ENCODE results near the gene ANO6.

DNA sequence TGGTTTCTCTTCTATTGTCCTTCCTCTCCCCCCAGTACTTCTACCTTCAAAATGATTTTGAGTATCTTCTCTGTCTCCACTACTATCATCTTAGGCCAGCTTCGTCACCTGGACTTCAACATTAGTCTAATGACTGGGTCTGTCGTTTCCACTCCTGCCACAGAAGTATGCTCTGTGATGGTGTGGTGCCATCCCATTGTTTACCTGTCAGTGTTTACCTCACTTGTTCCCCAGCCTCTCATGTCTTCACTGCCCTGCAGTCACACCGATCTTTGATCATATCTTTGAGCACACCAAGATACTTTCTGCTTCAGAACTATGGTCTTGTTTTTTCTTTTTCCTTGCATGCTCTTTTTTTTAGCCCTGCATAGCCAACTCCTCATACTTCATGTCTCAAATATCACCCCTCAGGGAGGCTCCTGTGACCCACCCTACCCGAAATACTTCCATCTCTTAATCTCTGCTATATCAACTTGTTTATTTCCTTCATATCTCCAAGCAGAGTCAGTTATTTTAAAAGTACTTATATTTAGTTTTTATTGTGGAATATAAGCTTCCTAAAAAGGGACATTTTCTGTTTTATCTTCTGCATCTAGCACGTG, 60.4 kb downstream of the ANO6 start:
- TF ChIP-seq, protein P1, sequence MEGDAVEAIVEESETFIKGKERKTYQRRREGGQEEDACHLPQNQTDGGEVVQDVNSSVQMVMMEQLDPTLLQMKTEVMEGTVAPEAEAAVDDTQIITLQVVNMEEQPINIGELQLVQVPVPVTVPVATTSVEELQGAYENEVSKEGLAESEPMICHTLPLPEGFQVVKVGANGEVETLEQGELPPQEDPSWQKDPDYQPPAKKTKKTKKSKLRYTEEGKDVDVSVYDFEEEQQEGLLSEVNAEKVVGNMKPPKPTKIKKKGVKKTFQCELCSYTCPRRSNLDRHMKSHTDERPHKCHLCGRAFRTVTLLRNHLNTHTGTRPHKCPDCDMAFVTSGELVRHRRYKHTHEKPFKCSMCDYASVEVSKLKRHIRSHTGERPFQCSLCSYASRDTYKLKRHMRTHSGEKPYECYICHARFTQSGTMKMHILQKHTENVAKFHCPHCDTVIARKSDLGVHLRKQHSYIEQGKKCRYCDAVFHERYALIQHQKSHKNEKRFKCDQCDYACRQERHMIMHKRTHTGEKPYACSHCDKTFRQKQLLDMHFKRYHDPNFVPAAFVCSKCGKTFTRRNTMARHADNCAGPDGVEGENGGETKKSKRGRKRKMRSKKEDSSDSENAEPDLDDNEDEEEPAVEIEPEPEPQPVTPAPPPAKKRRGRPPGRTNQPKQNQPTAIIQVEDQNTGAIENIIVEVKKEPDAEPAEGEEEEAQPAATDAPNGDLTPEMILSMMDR (IDR thresholded peaks at IDR 0.05; ENCODE audit: low read depth, low read length, missing input control): no peak
- TF ChIP-seq SP1 (IDR thresholded peaks at IDR 0.05): no peak
- TF ChIP-seq, protein P2, sequence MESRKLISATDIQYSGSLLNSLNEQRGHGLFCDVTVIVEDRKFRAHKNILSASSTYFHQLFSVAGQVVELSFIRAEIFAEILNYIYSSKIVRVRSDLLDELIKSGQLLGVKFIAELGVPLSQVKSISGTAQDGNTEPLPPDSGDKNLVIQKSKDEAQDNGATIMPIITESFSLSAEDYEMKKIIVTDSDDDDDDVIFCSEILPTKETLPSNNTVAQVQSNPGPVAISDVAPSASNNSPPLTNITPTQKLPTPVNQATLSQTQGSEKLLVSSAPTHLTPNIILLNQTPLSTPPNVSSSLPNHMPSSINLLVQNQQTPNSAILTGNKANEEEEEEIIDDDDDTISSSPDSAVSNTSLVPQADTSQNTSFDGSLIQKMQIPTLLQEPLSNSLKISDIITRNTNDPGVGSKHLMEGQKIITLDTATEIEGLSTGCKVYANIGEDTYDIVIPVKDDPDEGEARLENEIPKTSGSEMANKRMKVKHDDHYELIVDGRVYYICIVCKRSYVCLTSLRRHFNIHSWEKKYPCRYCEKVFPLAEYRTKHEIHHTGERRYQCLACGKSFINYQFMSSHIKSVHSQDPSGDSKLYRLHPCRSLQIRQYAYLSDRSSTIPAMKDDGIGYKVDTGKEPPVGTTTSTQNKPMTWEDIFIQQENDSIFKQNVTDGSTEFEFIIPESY (IDR thresholded peaks at IDR 0.05): no peak
- TF ChIP-seq, protein P3, sequence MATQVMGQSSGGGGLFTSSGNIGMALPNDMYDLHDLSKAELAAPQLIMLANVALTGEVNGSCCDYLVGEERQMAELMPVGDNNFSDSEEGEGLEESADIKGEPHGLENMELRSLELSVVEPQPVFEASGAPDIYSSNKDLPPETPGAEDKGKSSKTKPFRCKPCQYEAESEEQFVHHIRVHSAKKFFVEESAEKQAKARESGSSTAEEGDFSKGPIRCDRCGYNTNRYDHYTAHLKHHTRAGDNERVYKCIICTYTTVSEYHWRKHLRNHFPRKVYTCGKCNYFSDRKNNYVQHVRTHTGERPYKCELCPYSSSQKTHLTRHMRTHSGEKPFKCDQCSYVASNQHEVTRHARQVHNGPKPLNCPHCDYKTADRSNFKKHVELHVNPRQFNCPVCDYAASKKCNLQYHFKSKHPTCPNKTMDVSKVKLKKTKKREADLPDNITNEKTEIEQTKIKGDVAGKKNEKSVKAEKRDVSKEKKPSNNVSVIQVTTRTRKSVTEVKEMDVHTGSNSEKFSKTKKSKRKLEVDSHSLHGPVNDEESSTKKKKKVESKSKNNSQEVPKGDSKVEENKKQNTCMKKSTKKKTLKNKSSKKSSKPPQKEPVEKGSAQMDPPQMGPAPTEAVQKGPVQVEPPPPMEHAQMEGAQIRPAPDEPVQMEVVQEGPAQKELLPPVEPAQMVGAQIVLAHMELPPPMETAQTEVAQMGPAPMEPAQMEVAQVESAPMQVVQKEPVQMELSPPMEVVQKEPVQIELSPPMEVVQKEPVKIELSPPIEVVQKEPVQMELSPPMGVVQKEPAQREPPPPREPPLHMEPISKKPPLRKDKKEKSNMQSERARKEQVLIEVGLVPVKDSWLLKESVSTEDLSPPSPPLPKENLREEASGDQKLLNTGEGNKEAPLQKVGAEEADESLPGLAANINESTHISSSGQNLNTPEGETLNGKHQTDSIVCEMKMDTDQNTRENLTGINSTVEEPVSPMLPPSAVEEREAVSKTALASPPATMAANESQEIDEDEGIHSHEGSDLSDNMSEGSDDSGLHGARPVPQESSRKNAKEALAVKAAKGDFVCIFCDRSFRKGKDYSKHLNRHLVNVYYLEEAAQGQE (IDR thresholded peaks at IDR 0.05): no peak
- TF ChIP-seq NR2F2 (IDR thresholded peaks at IDR 0.05): no peak

Data from liver (tissue), 3 donors.